Adrenal gland (tissue), 12 donors: ENCODE measurements around the gene CCSER1. TPM values are rescaled to one million over a fixed set of nuclear protein-coding genes. Genes with fewer than 3 reads are reported as not detected.

Source experiments
- DNase-seq, 7 donors: peaks; one replicate each; pipeline ENCODE4 v3.0.0-alpha.2; 2019 to 2020
- H3K27ac ChIP-seq, 5 donors: fragments of 200-600 bp; sonication (generic) in 4 of 5; 1 replicate in 3 of 5; 2 replicates in 2 of 5; pipeline versions ENCODE4 v1.5.1 to v1.8.0; 2016 to 2020; ENCODE audit warnings: mild to moderate bottlenecking in 1 of 5
- H3K27me3 ChIP-seq: fragments of 200-600 bp; 2 replicates; pipeline ENCODE4 v1.8.0; 2021
- H3K36me3 ChIP-seq, 2 donors: fragments of 200-600 bp; replicated peaks in 1 of 2; 1 replicate in 1 of 2; 2 replicates in 1 of 2; pipeline versions ENCODE4 v1.5.1 to v1.8.0; 2018 to 2022
- H3K4me1 ChIP-seq, 2 donors: fragments of 200-600 bp; replicated peaks in 1 of 2; 1 replicate in 1 of 2; 2 replicates in 1 of 2; pipeline versions ENCODE4 v1.5.1 to v1.8.0; 2018 to 2021
- H3K4me3 ChIP-seq, 4 donors: fragments of 200-600 bp; sonication (generic) in 3 of 4; one replicate each; pipeline ENCODE4 v1.5.1; 2016 to 2018
- H3K9me3 ChIP-seq, 3 donors: fragments of 200-600 bp; sonication (generic) in 1 of 3; replicated peaks in 1 of 3; 1 replicate in 2 of 3; 2 replicates in 1 of 3; pipeline versions ENCODE4 v1.5.1 to v1.8.0; 2016 to 2021
- CTCF ChIP-seq, 6 experiments: fragments of 450-650 bp in 4 of 6; fragments of 200-600 bp in 2 of 6; sonication (generic) in 1 of 6; IDR thresholded peaks; 1 replicate in 5 of 6; 2 replicates in 1 of 6; pipeline versions ENCODE4 v1.5.1 to v1.8.0; 2016 to 2021; ENCODE audit warnings: antibody characterized with exemption in 6 of 6, mild to moderate bottlenecking in 2 of 6, moderate library complexity in 1 of 6
- POLR2A ChIP-seq, 2 donors: fragments of 450-650 bp; IDR thresholded peaks; one replicate each; pipeline ENCODE4 v1.6.1; 2017; ENCODE audit warnings: antibody characterized with exemption in 2 of 2, mild to moderate bottlenecking in 2 of 2, moderate library complexity in 1 of 2
- WGBS, 4 donors: extraction: QIAGEN DNeasy Blood & Tissue Kit in 2 of 4; methylation state at CpG; one replicate each; pipeline versions ENCODE4 v1.1.5 to v1.1.7; 2013 to 2017; 5-methylcytosine and 5-hydroxymethylcytosine counted together
- intact Hi-C, 2 donors: fragments of 100-400 bp; cut with DNase I; formaldehyde crosslinking; loops; one replicate each; pipeline versions ENCODE4 v1.14.1 to v1.15.0; 2022 to 2023
- polyA plus RNA-seq, 3 donors: library from polyadenylated mRNA; stranded (reverse); fragments of 200-250 nt in 2 of 3; fragments of 350-450 nt in 1 of 3; fragmentation: Illumina TruSeq in 1 of 3; extraction: RNeasy Lipid Tissue Mini Kit (QIAGEN cat#74804) in 1 of 3; gene quantifications; one replicate each; pipeline ENCODE4 v1.2.3, GENCODE V29; 2013 to 2014
- total RNA-seq, 9 donors: library from RNA; depleted of rRNA in 4 of 9; stranded (reverse); fragments of >200 nt in 4 of 9; fragments of 120-200 nt in 1 of 9; fragmentation: NEBNext Ultra II Directional in 1 of 9; extraction: Animal tissue kit (Norgen Biotek cat#: 25700) in 1 of 9; gene quantifications; one replicate each; pipeline versions ENCODE4 v1.1.0 to v1.2.4, GENCODE V29; 2013 to 2023
- donor health status: healthy with polysubstance abuse.
- donor health status: Bipolar disorder and iron deficiency.
- donor health status: DM: yes; HTN: yes; CAD: no.
- donor health status: DM: no; HTN: no; CAD: no.
- donor health status: DM: no; HTN: no; CAD: no.
- donor health status: DM: yes; HTN: yes; CAD: no.

The CCSER1 gene
- total and polyA plus RNA-seq, 12 donors, result 0.14 to 11.7 (median 2.3) TPM; not detected in 1

- no peaks in the 10 kb centered on the region for H3K9me3 ChIP-seq
- intact Hi-C loops, result no loop called here
- no peaks in the 10 kb centered on the region for H3K4me1 ChIP-seq
- H3K27ac ChIP-seq, result no peak overlapping the region
- no peaks in the 10 kb centered on the region for H3K36me3 ChIP-seq
- TF ChIP-seq POLR2A (IDR thresholded peaks at IDR 0.05) (no peak), CTCF (IDR thresholded peaks at IDR 0.05) (no peak)
- H3K4me3 ChIP-seq, result no peak overlapping the region
- no peaks in the 10 kb centered on the region for H3K27me3 ChIP-seq
- WGBS, 4 donors, result 92 to 96% (median 95%) methylated on average over 2 of the region's 2 CpGs
- DNase-seq, result no peak
Measured at GRCh38 chr4:90503677-90504076, 376.5 kb downstream of the CCSER1 start.

DNA sequence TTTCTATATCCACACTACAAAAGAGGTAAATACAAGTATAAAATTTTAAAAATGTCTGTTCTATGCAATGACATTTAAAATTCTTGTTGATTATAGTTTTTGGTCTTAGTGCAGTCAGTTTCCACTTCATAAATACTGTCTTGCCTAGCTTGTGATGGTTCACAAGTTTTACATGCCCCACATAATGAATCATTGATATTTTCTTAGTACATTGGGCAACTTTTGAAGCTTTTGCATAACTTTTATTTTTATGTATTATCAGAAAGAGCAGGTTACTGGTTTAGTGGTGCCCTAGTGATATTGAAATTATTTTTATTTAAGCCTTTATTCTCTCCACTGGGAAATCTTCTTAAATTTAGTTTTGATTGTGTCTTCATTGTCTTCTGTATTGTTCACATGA lies 388.0 kb downstream of the CCSER1 start:
- Histone ChIP-seq H3K4me3 (no peak overlapping the region), H3K27me3 (no peaks in the 10 kb centered on the region), H3K36me3 (no peaks in the 10 kb centered on the region), H3K27ac (no peak overlapping the region), H3K9me3 (no peaks in the 10 kb centered on the region), H3K4me1 (no peaks in the 10 kb centered on the region)
- no peak for TF ChIP-seq POLR2A (IDR thresholded peaks at IDR 0.05)
- TF ChIP-seq CTCF (IDR thresholded peaks at IDR 0.05), result no peak
- intact Hi-C loops, result no loop called here
- DNase-seq, result no peak

- intact Hi-C loops, result no loop called here
- H3K27ac ChIP-seq, result no peak overlapping the region
- DNase-seq, result no peak
- no peaks in the 10 kb centered on the region for H3K36me3 ChIP-seq
- H3K27me3 ChIP-seq, result no peaks in the 10 kb centered on the region
- no peak for TF ChIP-seq POLR2A (IDR thresholded peaks at IDR 0.05)
- no peak for TF ChIP-seq CTCF (IDR thresholded peaks at IDR 0.05)
- H3K9me3 ChIP-seq, result no peaks in the 10 kb centered on the region
- no peak overlapping the region for H3K4me3 ChIP-seq
- WGBS, 4 donors, result 54 to 72% (median 63%) methylated on average over 1 of the region's 1 CpG
- H3K4me1 ChIP-seq, result no peaks in the 10 kb centered on the region
Measured at GRCh38 chr4:90528551-90528950, 401.4 kb downstream of the CCSER1 start.

- Histone ChIP-seq H3K27me3 (no peaks in the 10 kb centered on the region), H3K4me1 (no peaks in the 10 kb centered on the region), H3K9me3 (no peaks in the 10 kb centered on the region), H3K27ac (no peak overlapping the region), H3K4me3 (no peak overlapping the region), H3K36me3 (no peaks in the 10 kb centered on the region)
- DNase-seq, result no peak
- WGBS, 4 donors, result 88 to 95% (median 91%) methylated on average over 1 of the region's 1 CpG
- intact Hi-C loops, result no loop called here
- TF ChIP-seq CTCF (IDR thresholded peaks at IDR 0.05) (no peak), POLR2A (IDR thresholded peaks at IDR 0.05) (no peak)
Measured at GRCh38 chr4:90536408-90536807, 409.2 kb downstream of the CCSER1 start.
